ENCODE measurements around the gene FREM2.

The FREM2 gene, protein sequence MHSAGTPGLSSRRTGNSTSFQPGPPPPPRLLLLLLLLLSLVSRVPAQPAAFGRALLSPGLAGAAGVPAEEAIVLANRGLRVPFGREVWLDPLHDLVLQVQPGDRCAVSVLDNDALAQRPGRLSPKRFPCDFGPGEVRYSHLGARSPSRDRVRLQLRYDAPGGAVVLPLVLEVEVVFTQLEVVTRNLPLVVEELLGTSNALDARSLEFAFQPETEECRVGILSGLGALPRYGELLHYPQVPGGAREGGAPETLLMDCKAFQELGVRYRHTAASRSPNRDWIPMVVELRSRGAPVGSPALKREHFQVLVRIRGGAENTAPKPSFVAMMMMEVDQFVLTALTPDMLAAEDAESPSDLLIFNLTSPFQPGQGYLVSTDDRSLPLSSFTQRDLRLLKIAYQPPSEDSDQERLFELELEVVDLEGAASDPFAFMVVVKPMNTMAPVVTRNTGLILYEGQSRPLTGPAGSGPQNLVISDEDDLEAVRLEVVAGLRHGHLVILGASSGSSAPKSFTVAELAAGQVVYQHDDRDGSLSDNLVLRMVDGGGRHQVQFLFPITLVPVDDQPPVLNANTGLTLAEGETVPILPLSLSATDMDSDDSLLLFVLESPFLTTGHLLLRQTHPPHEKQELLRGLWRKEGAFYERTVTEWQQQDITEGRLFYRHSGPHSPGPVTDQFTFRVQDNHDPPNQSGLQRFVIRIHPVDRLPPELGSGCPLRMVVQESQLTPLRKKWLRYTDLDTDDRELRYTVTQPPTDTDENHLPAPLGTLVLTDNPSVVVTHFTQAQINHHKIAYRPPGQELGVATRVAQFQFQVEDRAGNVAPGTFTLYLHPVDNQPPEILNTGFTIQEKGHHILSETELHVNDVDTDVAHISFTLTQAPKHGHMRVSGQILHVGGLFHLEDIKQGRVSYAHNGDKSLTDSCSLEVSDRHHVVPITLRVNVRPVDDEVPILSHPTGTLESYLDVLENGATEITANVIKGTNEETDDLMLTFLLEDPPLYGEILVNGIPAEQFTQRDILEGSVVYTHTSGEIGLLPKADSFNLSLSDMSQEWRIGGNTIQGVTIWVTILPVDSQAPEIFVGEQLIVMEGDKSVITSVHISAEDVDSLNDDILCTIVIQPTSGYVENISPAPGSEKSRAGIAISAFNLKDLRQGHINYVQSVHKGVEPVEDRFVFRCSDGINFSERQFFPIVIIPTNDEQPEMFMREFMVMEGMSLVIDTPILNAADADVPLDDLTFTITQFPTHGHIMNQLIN (N-terminal part only)

DNA sequence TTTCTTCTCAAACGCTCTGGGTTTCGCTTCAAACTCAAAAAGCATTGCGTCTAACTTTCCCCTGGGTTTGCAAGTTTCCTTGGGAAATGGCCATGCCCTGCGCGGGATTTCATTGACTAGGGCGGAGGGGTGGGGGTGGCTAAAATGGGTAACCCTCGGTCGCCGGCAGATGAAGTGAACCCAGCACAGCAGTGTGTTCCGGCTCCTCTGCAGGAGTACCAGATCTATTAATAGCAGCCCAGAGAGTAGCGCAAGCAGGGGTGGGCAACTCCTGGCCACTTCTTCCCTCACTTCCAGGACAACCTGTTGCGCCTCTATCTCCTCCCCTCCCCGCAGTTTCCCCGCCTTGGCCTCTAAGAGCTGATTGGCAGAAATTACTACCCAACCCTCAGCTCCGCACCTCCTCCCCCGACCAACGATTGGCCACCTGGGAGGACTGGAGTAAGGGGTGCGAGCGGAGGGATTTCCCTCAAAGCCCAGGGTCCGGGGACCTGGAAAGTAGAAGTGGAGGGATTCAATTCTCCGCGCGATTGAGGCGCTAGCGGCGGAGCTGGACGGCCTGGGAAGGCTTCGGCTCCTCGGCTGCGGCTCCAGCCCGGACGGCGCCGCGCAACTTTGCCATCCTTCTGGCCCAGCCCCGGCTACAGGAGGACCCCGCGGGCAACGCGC lies at the start of gene FREM2:
TSS of gene FREM2 (plus strand) at position 501 of the 669 bp plus-strand sequence. CDS start 268 bp downstream, outside the sequence.
- DNase-seq (ENCODE audit: low spot score): no peak

DNA sequence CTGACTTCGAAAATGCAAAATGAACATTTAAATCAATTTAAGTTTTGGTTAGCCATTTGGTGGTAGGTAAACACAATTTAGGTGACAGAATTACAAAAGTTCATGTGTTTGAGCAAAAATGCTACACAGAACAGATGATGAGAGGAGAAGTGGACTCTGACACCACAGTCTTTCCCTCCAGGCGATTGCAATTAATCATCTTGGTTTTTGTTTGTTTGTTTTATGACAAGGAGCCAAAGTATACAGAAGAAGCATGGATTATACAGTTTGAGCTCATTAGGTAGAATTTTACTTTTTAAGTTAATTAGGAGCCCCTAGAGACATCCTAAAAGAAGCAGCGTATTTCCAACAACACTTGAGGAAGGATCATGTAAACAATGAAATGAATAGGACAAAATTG lies 49.3 kb upstream of the FREM2 start:
- no peak for DNase-seq (ENCODE audit: low spot score)

DNA sequence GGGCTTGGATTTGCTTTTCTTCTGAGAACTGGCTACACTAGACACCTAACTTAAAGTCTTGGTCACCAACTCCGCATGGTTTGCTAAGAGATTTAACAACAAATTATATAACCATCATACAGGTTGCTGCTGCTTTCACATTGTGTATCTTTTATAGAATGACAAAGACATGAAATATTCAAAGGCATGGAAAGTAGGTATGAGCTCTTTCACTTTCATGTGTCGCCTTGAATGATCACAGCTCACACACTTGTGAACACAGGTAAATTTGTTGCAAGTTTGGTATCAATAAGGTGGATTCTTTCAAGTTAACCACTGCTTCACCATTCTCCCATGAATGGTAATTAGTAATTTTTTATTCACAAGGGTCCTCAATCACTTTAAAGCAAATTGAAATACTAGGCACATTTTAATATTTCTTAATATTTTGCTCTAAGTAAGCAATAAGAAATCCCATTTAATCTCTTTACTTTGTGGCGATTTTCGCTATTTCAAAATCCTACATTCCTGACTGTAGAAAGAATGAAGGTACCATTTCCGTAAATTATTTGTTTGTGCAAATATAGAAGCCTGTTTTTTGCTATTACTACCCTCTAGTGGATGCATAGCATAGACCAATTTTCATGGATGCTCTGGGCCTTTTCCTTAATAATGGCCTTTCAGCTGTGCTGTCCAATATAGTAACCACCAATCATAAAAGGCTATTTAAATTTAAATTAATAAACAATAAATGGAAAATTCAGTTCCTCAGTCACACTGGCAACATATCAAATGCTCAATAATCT lies 45.5 kb upstream of the FREM2 start:
- DNase-seq (ENCODE audit: low spot score): no peak

DNA sequence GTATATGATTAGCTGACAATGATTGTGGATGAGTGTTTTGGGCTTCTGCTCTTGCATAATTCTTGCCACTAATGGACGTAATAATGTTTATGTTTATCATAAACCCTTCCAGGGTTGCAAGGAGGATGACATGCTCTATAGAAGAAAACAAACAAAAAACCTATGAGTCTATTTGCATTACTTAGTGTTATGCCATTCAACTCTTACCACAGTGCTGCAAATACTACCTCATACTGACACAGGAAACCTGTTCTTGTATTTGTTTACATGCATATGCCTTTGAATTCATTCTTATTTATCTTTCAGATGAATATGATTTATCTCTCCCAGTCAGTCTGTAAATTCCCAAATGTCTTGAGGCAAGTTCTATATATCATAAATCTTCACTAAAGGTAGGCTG lies 39.6 kb upstream of the FREM2 start:
- DNase-seq (ENCODE audit: low spot score): no peak

DNA sequence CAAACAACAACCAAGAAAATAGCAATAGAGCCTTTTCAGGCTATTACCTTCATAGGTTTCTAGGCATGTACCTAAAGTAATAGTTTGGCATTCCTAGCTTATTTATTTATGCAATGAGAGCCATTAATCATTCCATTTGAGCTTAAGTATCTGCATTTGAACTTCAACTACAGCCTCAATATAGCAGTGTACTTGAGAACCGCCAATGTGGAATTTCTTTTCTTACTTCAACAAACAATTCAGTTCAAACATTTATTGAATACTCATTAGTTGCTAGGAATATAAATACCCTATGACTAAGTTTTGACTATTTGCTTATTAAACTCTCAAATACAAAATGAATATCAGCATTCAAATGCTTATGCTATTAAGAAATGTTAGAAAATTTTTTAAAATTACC lies 38.0 kb upstream of the FREM2 start:
- DNase-seq (ENCODE audit: low spot score): no peak

DNA sequence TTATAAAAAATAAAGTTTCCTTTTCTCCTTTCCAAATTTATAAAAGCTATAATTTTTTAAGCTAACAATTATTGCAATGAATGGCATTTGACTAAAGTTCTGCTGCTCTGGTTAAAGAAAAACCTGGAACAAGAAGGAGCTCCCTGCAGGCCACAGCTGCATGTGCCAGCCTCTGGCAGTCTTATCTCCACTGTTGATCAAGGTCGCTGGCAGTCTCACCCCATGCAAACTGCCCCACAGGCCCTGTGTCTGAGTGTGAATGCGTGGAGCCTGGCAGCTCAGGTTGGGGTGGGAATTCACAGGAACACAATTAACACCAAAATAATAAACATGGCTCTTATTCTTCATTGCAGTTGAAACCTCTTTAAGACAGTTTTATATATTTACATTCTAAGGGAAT lies 30.2 kb upstream of the FREM2 start:
- no peak for DNase-seq (ENCODE audit: low spot score)

DNA sequence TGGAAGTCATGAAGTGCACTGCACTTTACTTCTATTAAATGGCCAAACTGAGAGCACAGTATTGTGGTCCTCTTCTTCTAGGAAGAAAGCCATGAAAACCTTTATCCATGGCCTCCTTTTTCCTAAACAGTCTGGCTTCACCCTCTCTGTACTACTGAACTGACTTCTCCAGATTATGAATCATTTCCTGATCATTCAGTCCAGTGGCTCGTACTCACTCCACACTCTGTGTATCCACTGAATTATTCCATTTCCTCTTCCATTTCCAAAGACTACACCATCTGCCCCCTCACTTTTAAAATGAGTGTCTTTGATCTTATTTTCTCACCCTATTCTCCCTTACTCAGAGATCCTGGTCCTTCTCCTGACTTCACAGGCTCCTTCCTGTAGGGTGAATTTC lies 29.7 kb upstream of the FREM2 start:
- DNase-seq (ENCODE audit: low spot score): no peak

DNA sequence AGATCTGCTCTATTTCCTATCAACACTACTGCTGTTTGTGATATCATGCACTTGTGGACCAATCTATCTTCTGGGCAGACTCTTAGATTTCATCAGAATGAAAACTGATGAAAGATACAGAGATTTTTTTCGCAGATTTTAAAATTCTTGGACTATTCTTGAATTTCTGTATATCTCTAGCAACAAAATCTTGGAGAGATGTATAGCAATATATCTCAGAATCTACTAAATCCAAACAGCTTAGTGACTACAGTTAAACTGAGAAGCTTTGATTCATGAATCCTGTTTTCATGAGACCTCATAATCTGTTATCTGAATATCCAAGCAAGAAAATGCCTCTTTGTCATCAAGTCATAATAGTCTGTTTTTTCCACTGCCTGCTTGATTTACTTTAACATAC lies 28.0 kb upstream of the FREM2 start:
- DNase-seq (ENCODE audit: low spot score): no peak

DNA sequence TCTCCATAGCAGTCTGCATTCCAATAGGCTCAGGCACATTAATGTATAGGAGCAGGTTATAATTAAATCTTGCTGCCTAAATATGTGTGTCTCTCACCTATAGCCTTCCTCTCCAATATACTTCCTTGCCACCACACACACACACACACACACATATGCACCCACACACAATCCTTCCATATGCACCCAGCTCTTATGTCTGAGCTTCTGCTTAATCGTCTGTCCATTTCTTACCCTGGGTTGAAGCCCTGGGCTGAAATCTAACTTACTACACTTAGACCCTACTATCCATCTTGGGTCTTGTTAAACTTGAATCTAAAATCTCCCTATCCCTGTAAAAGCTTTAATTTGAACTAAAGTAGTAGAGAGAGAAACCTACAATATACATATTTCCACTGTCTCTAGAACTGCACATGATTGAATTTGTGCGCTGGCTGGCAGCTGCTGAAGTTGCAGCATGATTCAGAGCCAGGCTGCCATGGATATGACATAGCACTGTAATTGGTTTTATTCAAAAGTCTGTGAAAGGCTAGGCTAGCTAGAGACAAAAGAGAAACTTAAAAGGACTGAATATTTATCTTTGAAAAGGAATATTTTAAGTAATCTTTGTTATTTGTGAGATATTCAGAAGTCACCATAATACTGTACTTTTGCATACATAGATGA lies 25.7 kb upstream of the FREM2 start:
- DNase-seq (ENCODE audit: low spot score): no peak

DNA sequence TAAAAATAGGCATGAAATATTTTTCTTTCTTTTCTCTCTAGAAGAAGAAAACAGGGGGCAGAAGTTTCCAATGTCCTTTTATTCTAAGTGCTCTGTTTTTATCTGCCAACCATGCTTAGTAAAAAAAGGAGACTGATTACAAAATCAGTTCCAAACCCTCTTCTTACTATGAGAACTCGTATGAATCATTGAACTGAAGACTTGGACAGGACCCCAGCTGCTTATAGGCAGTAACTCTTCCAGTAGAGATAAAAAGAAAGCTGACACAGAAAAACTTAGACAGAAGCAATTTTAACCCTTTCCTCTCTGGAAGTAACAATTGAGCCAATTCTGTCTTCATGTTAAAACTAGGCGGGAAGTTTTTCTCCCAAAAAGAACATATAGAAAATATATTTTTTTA lies 24.5 kb upstream of the FREM2 start:
- DNase-seq (ENCODE audit: low spot score): no peak

DNA sequence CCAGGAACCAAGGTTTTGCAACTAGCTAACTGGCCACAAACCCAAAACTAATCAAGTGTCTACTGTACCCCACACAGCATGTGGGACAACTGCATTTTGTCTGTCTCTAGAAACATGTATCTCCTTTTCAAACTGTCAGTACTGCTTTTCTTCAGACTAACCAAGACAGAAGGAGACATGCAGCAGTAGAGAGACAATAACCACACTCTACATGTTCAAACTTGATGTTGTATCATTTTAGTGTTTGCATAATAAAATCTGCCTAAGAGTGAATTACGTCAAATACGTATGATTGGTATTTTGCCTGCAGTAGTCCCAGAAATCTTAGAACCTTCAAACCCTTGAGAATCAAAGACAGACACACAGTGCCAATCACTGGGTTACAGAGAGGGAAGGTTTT lies 22.0 kb upstream of the FREM2 start:
- DNase-seq (ENCODE audit: low spot score): no peak

DNA sequence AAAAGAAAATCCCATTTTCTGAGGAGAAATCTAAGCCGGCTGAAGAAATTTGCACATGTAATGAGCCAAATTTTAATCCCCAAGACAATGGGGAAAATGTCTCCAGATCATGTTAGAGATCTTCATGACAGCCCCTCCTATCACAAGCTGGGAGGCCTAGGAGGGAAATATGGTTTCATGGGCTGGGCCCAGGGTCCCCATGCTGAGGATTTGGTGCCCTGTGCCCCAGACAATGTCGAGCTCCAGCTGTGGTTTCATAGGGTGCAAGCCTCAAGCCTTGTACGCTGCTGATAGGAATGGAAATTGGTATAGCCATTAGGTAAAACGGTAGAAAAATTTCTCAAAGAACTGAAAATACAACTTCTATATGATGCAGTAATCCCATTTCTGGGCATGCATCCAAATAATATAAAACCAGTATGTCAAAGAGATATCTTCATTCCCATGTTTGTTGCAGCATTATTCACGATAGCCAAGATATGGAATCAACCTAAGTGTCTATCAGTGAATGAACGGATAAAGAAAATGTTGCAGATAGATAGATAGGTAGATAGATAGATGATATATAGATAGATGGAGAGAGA lies 19.3 kb upstream of the FREM2 start:
- DNase-seq (ENCODE audit: low spot score): no peak

DNA sequence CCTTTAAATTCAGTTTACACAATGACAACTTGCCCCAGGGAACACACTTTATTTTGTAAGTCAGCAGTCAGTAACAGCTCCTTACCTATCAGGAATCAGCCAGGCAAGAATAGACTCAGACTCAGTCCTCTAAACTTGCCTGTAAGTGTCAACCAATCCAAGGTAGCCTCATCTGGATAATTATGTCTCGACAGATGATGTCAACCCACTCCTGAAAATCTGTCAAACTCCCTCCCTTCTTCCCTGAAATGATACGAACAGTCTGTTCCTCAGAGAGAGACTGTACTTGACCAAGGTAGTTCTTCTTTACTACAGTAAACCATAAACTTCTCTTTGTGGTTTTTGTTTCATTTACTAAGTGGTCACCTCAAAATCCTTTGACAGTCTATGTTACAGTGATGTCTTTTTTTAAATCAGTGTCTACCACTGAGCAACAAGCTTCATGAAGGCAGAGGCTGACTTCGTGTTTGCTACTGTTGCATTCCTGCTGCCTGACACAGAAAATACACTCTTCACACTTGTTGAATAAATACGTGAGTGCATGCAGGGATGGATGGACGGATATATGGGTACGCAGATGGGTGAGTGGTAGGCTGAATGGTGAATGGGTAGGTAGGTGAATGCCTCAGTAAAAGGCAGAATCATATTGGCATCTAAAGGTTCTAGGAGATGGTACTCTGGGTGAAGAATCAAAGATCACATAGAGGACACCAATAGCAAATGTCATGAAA lies 17.5 kb upstream of the FREM2 start:
- DNase-seq (ENCODE audit: low spot score): no peak

DNA sequence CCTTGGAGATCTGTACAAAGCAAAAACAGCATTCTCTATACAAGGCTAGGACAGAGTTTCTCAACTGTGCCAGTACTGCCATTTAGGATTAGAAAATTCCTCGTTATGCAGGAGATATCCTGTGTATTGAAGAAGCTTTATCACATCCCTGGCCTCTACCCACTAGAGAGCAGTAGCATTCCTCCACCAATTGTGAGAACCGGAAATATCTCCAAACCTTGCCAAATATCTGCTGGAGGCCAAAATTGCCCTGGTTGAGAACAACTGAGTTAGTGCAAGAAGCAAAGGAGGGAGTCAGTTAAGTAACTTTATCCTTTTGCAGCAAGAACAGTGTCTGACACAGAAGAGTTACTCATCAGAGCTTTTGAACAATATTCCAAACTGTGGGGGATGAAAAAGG lies 16.2 kb upstream of the FREM2 start:
- no peak for DNase-seq (ENCODE audit: low spot score)

DNA sequence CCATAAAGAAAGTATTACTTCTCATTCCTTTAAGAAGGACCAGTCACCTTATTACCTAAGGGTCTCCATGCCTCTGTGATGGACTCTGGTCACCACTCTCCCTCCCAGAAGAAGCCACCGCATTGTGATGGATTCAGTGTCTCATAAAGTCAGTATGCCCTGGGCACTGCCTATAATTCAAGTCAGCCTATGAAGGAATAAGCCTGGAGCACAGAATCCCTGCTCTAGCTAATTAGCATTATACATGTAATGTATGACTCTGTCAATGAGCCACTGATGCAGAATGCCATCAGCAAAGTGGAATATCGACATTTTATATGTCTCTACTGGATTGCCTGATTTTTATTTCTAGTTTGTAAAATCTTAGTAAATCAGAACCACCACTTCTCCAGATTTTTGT lies 14.9 kb upstream of the FREM2 start:
- no peak for DNase-seq (ENCODE audit: low spot score)

DNA sequence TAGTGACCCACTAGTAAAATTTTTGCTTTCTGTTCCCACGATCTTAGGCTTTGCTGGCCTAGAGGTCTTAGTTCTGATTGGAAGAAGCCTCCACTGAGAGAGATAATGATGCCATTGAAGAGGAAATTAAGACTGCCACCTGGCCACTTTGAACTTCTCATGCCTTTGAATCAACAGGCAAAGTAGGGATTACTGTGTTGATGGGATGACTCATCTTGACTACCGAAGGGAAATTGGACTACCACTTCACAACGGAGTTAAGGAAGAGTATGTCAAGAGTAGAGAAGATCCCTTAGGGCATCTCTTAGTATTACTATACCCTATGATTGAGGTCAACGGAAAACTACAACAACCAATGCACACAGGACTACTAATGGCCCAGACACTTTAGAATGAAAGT lies 12.7 kb upstream of the FREM2 start:
- DNase-seq (ENCODE audit: low spot score): no peak

DNA sequence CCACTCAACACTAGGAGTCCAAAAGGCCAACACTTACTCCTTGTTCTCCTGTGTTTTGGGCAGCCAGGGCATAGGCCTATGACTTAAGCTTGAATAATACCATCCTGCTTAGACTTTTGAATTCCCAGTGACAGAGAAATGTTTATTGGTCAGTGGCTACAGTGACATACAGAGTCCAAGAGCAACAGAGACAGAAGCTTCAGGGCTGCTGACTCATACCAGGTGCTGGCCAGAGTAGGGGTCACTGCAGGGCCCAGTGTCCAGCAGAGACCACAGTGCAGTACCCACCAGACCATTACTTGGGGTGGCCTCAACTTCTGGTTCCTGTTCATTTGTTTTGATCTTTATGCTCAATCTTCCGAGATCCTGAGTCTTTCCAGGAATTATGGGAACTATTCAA lies 6.0 kb upstream of the FREM2 start:
- no peak for DNase-seq (ENCODE audit: low spot score)

DNA sequence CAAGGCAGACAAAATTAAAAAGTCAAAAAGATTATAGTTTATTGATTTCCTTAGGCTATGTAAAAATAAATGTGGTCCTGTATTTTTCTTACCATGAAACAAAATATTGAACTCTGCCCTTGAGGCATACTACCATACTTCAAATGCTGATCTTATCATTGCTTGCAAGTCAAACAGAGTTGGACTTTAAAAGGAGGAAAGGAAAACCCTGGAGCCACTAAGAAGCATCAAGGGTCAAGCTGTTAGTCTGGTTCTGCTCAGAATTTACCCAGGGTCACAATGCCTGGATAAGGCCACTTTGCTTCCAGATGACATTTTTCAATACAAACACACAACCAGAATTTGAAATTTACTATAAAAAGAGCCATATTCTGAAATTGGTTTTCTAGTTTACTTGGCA lies 2.2 kb upstream of the FREM2 start:
- no peak for DNase-seq (ENCODE audit: low spot score)

DNA sequence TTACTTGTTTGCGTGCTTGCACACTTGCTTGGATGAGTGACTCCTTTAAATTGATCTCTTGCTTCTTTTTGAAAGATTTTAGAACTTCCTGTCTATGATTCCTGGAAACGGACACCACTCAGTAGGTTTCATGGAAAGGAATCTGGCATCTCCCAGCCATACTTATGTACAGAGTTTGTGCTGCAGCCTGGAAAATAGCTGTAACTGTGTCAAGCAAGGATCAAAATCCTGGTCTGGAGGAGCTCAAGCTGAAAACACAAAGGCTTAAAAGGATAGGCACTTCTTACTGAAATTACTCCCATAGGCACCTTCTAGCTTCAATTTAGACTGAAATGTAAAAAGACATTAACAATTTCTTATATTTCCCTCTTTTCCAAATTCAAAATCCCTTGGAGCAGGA lies 1.4 kb upstream of the FREM2 start:
- no peak for DNase-seq (ENCODE audit: low spot score)
